Spleen (tissue), 11 donors: ENCODE results near the gene SLIT1. TPM values are rescaled to one million over a fixed set of nuclear protein-coding genes. Genes with fewer than 3 reads are reported as not detected.

Source experiments
- DNase-seq: peaks from one replicate; pipeline ENCODE4 v3.0.0-alpha.2; 2020
- H3K27ac ChIP-seq, 8 donors: fragments of 200-600 bp; sonication (generic) in 7 of 8; 1 replicate in 4 of 8; 2 replicates in 4 of 8; pipeline versions ENCODE4 v1.5.0 to v1.8.0; 2016 to 2021; ENCODE audit warnings: inconsistent platforms in 4 of 8, mild to moderate bottlenecking in 4 of 8, moderate library complexity in 1 of 8
- H3K27me3 ChIP-seq, 7 donors: fragments of 200-600 bp; sonication (generic) in 6 of 7; replicated peaks in 1 of 7; 1 replicate in 4 of 7; 2 replicates in 3 of 7; pipeline versions ENCODE4 v1.5.0 to v1.8.0; 2016 to 2021; ENCODE audit warnings: inconsistent platforms in 3 of 7, mild to moderate bottlenecking in 1 of 7
- H3K36me3 ChIP-seq, 6 donors: fragments of 200-600 bp; sonication (generic) in 5 of 6; 1 replicate in 4 of 6; 2 replicates in 2 of 6; pipeline versions ENCODE4 v1.5.0 to v1.8.0; 2016 to 2021; ENCODE audit warnings: inconsistent platforms in 2 of 6
- H3K4me1 ChIP-seq, 6 donors: fragments of 200-600 bp; sonication (generic) in 5 of 6; 1 replicate in 3 of 6; 2 replicates in 3 of 6; pipeline versions ENCODE4 v1.5.0 to v1.8.0; 2016 to 2021; ENCODE audit warnings: inconsistent platforms in 3 of 6
- H3K4me3 ChIP-seq, 8 donors: fragments of 200-600 bp; sonication (generic) in 7 of 8; 1 replicate in 4 of 8; 2 replicates in 4 of 8; pipeline versions ENCODE4 v1.5.0 to v1.8.0; 2016 to 2021; ENCODE audit warnings: inconsistent platforms in 4 of 8, mild to moderate bottlenecking in 4 of 8, moderate library complexity in 2 of 8
- H3K9me3 ChIP-seq, 8 donors: fragments of 200-600 bp; sonication (generic) in 7 of 8; 1 replicate in 4 of 8; 2 replicates in 4 of 8; pipeline versions ENCODE4 v1.5.0 to v1.8.0; 2016 to 2021; ENCODE audit warnings: inconsistent platforms in 4 of 8
- CTCF ChIP-seq, 11 experiments: fragments of 200-600 bp in 7 of 11; fragments of 450-650 bp in 4 of 11; sonication (generic) in 4 of 11; IDR thresholded peaks in 8 of 11; conservative IDR thresholded peaks in 3 of 11; 1 replicate in 7 of 11; 2 replicates in 4 of 11; pipeline versions ENCODE4 v1.4.0 to v1.8.0; 2016 to 2021; ENCODE audit warnings: antibody characterized with exemption in 11 of 11, inconsistent platforms in 4 of 11, mild to moderate bottlenecking in 1 of 11
- POLR2A ChIP-seq, 3 donors: fragments of 450-650 bp; IDR thresholded peaks; one replicate each; pipeline ENCODE4 v1.5.1; 2017; ENCODE audit warnings: antibody characterized with exemption in 3 of 3, mild to moderate bottlenecking in 1 of 3
- POLR2AphosphoS5 ChIP-seq, 3 donors: sonication (generic); formaldehyde crosslinking; IDR thresholded peaks; one replicate each; pipeline ENCODE4 v1.5.1; 2017; ENCODE audit warnings: antibody characterized with exemption in 3 of 3
- WGBS, 5 donors: extraction: QIAGEN DNeasy Blood & Tissue Kit in 3 of 5; methylation state at CpG; one replicate each; pipeline versions ENCODE4 v1.1.5 to v1.1.7; 2013 to 2018; 5-methylcytosine and 5-hydroxymethylcytosine counted together
- intact Hi-C: fragments of 100-400 bp; cut with DNase I; formaldehyde crosslinking; loops from one replicate; pipeline ENCODE4 v1.15.0; 2023; ENCODE audit warnings: low total_unique reads
- polyA plus RNA-seq, 3 donors: library from polyadenylated mRNA; stranded (reverse); fragments of 200-250 nt; gene quantifications; one replicate each; pipeline ENCODE4 v1.2.1, GENCODE V29; 2013
- total RNA-seq, 7 donors: library from RNA; depleted of rRNA in 3 of 7; stranded (reverse); fragments of >200 nt in 3 of 7; fragmentation: NEBNext Ultra II Directional in 4 of 7; extraction: Animal tissue kit (Norgen Biotek cat#: 25700) in 4 of 7; gene quantifications; one replicate each; pipeline versions ENCODE4 v1.1.0 to v1.2.1, GENCODE V29; 2016 to 2021
- donor health status: healthy with polysubstance abuse.
- donor health status: DM: no; HTN: no; CAD: no; lungs with moderate emphysema.
- donor health status: DM: no; HTN: no; CAD: no.
- donor health status: Bipolar disorder and iron deficiency.
- donor health status: healthy.
- donor health status: DM: no; HTN: no; CAD: no.
- donor health status: DM: yes; HTN: yes; CAD: no.

The SLIT1 gene
- total and polyA plus RNA-seq, 10 donors, result 0.11 to 0.82 (median 0.52) TPM

GRCh38 chr10:97229322-97230015 lies 43.7 kb upstream of the SLIT1 start:
- Histone ChIP-seq H3K36me3 (peaks cover 0 to 98% (median 56%) of the 10 kb centered on the region in 6 donors), H3K9me3 (no peaks in the 10 kb centered on the region), H3K27me3 (no peaks in the 10 kb centered on the region), H3K4me3 (no peak overlapping the region), H3K4me1 (peaks cover 0 to 8% (median 1%) of the 10 kb centered on the region in 6 donors), H3K27ac (no peak overlapping the region)
- TF ChIP-seq POLR2AphosphoS5 (IDR thresholded peaks at IDR 0.05) (no peak), CTCF (IDR thresholded peaks at IDR 0.05 in 8 of 11, conservative IDR thresholded peaks at IDR 0.05 in 3 of 11) (no peak), POLR2A (IDR thresholded peaks at IDR 0.05) (no peak)
- intact Hi-C loops, result no loop called here
- 83 to 89% (median 89%) methylated on average over 1 of the region's 1 CpG for WGBS, 5 donors
- DNase-seq, result no peak

DNA sequence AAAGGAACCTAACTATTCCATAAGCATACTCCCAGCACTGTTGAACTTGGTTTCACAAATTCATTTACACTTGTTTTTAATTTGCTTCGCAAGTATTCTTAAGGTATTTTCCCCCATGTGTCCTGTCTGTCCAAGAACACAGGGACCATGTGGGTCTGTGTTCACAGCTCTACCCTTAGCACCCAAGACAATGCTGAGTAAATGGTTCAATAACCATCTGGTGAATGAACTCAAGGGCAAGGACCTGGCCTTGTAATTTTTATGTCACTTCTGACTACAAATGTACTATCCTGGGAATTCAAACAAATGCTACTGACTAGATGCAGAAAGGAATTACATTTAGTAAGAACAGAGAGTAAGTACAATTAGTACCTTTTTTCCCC lies 43.0 kb upstream of the SLIT1 start:
- WGBS, 5 donors, result 96 to 100% (median 100%) methylated on average over 1 of the region's 1 CpG
- DNase-seq, result no peak
- Histone ChIP-seq H3K27me3 (no peaks in the 10 kb centered on the region), H3K27ac (no peak overlapping the region), H3K4me3 (no peak overlapping the region), H3K4me1 (peaks cover 0 to 13% (median 3%) of the 10 kb centered on the region in 6 donors), H3K36me3 (peaks cover 0 to 98% (median 57%) of the 10 kb centered on the region in 6 donors), H3K9me3 (no peaks in the 10 kb centered on the region)
- intact Hi-C loops, result no loop called here
- TF ChIP-seq CTCF (IDR thresholded peaks at IDR 0.05 in 8 of 11, conservative IDR thresholded peaks at IDR 0.05 in 3 of 11) (no peak), POLR2AphosphoS5 (IDR thresholded peaks at IDR 0.05) (no peak), POLR2A (IDR thresholded peaks at IDR 0.05) (no peak)

DNA sequence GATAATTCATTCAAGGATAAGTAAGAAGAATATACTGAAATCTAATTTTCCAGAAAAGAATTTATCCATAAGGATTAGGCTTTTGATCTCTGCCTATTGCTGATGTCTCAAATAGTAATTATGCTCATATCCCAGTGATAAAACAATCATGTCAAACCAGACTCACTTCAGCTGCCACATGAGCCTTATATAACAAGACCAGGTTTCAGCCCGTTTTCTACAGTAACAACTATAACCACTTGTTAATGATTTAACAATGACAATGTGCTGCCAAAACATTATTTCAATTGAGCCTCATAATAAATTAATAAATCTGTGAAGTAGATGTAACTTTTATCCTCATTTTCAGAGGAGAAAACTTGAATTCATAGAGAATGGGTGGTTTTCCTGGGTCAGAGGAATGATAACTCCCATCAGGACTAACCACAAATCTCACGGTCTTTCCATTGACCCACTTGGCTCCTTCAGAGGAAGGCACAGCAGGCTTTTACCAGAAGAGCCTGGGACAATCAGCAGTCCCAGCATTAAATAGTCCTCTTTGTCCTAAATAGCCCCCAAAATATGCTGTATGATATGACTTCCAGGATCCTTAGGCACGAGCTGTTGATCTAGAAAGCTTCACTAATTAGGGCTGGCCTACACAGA lies 42.5 kb upstream of the SLIT1 start:
- intact Hi-C loops, result no loop called here
- peaks cover 0 to 98% (median 57%) of the 10 kb centered on the region in 6 donors for H3K36me3 ChIP-seq

More for the DNA sequence above, 42.5 kb upstream of the SLIT1 start:
- no peak overlapping the region for H3K27ac ChIP-seq
- H3K4me3 ChIP-seq, result no peak overlapping the region
- no peaks in the 10 kb centered on the region for H3K27me3 ChIP-seq
- no peaks in the 10 kb centered on the region for H3K9me3 ChIP-seq
- WGBS, 5 donors, result 86 to 95% (median 89%) methylated on average over 3 of the region's 3 CpGs
- no peak for DNase-seq
- H3K4me1 ChIP-seq, result peaks cover 0 to 13% (median 3%) of the 10 kb centered on the region in 6 donors
- TF ChIP-seq POLR2A (IDR thresholded peaks at IDR 0.05), result no peak
- TF ChIP-seq POLR2AphosphoS5 (IDR thresholded peaks at IDR 0.05), result no peak
- TF ChIP-seq CTCF (IDR thresholded peaks at IDR 0.05 in 8 of 11, conservative IDR thresholded peaks at IDR 0.05 in 3 of 11), result no peak
